ENCODE data around the gene SIM2.

DNA sequence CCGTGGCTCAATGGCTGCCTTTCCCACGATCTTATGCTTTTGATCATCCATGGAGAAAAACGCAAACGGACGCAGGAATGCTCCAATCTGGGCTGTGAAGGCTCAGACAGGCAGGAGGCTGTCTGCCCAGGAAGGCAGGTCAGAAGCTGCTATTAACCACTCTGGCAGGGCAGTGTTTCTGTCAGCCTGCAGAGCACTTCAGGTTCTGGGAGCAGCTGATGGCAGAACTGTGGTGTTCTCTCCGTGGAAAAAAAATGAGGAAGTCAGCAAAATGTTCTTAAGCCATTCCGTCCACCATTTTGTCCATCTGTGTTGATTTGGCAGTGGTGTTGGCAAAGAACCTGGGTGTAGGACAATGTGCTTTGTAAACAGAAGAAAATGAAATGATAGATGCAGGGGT is 91.7 kb downstream of the SIM2 start:
- TF ChIP-seq, protein P1, sequence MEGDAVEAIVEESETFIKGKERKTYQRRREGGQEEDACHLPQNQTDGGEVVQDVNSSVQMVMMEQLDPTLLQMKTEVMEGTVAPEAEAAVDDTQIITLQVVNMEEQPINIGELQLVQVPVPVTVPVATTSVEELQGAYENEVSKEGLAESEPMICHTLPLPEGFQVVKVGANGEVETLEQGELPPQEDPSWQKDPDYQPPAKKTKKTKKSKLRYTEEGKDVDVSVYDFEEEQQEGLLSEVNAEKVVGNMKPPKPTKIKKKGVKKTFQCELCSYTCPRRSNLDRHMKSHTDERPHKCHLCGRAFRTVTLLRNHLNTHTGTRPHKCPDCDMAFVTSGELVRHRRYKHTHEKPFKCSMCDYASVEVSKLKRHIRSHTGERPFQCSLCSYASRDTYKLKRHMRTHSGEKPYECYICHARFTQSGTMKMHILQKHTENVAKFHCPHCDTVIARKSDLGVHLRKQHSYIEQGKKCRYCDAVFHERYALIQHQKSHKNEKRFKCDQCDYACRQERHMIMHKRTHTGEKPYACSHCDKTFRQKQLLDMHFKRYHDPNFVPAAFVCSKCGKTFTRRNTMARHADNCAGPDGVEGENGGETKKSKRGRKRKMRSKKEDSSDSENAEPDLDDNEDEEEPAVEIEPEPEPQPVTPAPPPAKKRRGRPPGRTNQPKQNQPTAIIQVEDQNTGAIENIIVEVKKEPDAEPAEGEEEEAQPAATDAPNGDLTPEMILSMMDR (IDR thresholded peaks at IDR 0.05) = no peak
- TF ChIP-seq POLR2A (IDR thresholded peaks at IDR 0.05) = no peak

All from lower leg skin (tissue), 3 donors.